Measurements from ENCODE around the gene TMEM63B.

DNA sequence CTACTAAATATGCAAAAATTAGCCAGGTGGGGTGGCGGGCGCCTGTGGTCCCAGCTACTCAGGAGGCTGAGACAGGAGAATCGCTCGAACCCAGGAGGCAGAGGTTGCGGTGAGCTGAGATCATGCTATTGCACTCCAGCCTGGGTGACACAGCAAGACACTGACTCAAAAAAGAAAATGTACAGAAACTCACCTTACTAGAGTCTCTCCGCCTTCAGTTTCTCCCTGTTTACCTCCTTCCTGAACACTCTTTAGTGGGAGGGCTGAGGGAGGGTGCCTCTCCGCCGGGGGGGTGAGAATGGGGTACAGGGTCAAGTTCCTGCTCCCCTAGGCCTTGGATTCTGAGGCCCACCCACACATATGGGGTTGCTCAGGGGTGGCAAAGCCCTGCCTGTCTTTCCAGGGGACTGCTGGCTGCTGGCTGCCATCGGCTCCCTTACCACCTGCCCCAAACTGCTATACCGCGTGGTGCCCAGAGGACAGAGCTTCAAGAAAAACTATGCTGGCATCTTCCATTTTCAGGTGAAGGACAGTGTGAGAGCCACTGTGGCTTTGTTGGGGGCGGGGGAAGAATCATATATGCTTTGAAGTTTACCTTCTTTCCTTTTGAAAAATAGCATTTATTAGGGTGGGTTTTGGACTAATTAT lies 44.7 kb downstream of the TMEM63B start:
- TF ChIP-seq, protein P1, sequence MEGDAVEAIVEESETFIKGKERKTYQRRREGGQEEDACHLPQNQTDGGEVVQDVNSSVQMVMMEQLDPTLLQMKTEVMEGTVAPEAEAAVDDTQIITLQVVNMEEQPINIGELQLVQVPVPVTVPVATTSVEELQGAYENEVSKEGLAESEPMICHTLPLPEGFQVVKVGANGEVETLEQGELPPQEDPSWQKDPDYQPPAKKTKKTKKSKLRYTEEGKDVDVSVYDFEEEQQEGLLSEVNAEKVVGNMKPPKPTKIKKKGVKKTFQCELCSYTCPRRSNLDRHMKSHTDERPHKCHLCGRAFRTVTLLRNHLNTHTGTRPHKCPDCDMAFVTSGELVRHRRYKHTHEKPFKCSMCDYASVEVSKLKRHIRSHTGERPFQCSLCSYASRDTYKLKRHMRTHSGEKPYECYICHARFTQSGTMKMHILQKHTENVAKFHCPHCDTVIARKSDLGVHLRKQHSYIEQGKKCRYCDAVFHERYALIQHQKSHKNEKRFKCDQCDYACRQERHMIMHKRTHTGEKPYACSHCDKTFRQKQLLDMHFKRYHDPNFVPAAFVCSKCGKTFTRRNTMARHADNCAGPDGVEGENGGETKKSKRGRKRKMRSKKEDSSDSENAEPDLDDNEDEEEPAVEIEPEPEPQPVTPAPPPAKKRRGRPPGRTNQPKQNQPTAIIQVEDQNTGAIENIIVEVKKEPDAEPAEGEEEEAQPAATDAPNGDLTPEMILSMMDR (IDR thresholded peaks at IDR 0.05), result no peak
- TF ChIP-seq POLR2A (IDR thresholded peaks at IDR 0.05), result no peak

Data from heart left ventricle (tissue), 13 donors.